Measurements from ENCODE around the gene FADD.
"Not testable (repeated sequence)": the region's sequence is repeated elsewhere in the genome, so short reads cannot be mapped to it uniquely, and the experiment has no call there.

FADD gene

GRCh38 chr11:70205049-70205725, 2.1 kb downstream of the FADD start:
- DNase-seq (ENCODE audit: low read depth in 2 of 2) = no peak

- no peak for DNase-seq (ENCODE audit: low read depth in 2 of 2)
Measured at GRCh38 chr11:70205766-70206165, 2.7 kb downstream of the FADD start.

- DNase-seq (ENCODE audit: low read depth in 2 of 2) = no peak
Measured at GRCh38 chr11:70206226-70206981, 3.3 kb downstream of the FADD start.

GRCh38 chr11:70206982-70207376, 3.9 kb downstream of the FADD start:
- no peak for DNase-seq (ENCODE audit: low read depth in 2 of 2)

GRCh38 chr11:70207531-70208131, 4.5 kb downstream of the FADD start:
- DNase-seq (ENCODE audit: low read depth in 2 of 2) = no peak

GRCh38 chr11:70209391-70209912, 6.4 kb downstream of the FADD start:
- DNase-seq (ENCODE audit: low read depth in 2 of 2) = no peak

- no peak for DNase-seq (ENCODE audit: low read depth in 2 of 2)
Measured at GRCh38 chr11:70210051-70210501, 7.0 kb downstream of the FADD start.

- DNase-seq (ENCODE audit: low read depth in 2 of 2) = no peak
Measured at GRCh38 chr11:70210530-70210929, 7.4 kb downstream of the FADD start.

- no peak for DNase-seq (ENCODE audit: low read depth in 2 of 2)
Measured at GRCh38 chr11:70212227-70212811, 9.2 kb downstream of the FADD start.

- DNase-seq (ENCODE audit: low read depth in 2 of 2) = not testable (repeated sequence)
Measured at GRCh38 chr11:70217388-70217787, 14.3 kb downstream of the FADD start.

- not testable (repeated sequence) for DNase-seq (ENCODE audit: low read depth in 2 of 2)
Measured at GRCh38 chr11:70218076-70218475, 15.0 kb downstream of the FADD start.

- DNase-seq (ENCODE audit: low read depth in 2 of 2) = no peak
Measured at GRCh38 chr11:70220136-70220535, 17.0 kb downstream of the FADD start.

- DNase-seq (ENCODE audit: low read depth in 2 of 2) = no peak
Measured at GRCh38 chr11:70220920-70221319, 17.8 kb downstream of the FADD start.

- DNase-seq (ENCODE audit: low read depth in 2 of 2) = no peak
Measured at GRCh38 chr11:70225681-70226177, 22.6 kb downstream of the FADD start.

GRCh38 chr11:70226183-70226582, 23.1 kb downstream of the FADD start:
- no peak for DNase-seq (ENCODE audit: low read depth in 2 of 2)

GRCh38 chr11:70226967-70227366, 23.9 kb downstream of the FADD start:
- DNase-seq (ENCODE audit: low read depth in 2 of 2) = no peak

GRCh38 chr11:70229737-70230136, 26.6 kb downstream of the FADD start:
- DNase-seq (ENCODE audit: low read depth in 2 of 2) = no peak

GRCh38 chr11:70230151-70230839, 27.2 kb downstream of the FADD start:
- no peak for DNase-seq (ENCODE audit: low read depth in 2 of 2)

- no peak for DNase-seq (ENCODE audit: low read depth in 2 of 2)
Measured at GRCh38 chr11:70230840-70231710, 28.0 kb downstream of the FADD start.

- DNase-seq (ENCODE audit: low read depth in 2 of 2) = no peak
Measured at GRCh38 chr11:70233034-70233433, 29.9 kb downstream of the FADD start.
